Mesodermal cell (in vitro differentiated cells): ENCODE data around the gene RANBP2.

ENCODE experiments used
- H3K27ac ChIP-seq: 2 replicates; pipeline ENCODE4 v1.7.0; 2013; ENCODE audit warnings: mild to moderate bottlenecking, low read depth, low read length, moderate library complexity; ENCODE audit not compliant: severe bottlenecking
- H3K36me3 ChIP-seq: 2 replicates; pipeline ENCODE4 v1.7.1; 2013; ENCODE audit warnings: mild to moderate bottlenecking, low read length, moderate library complexity; ENCODE audit not compliant: control insufficient read depth, insufficient read depth
- H3K4me1 ChIP-seq: one replicate; pipeline ENCODE4 v1.7.1; 2013; ENCODE audit warnings: mild to moderate bottlenecking, low read length; ENCODE audit not compliant: insufficient read depth, control insufficient read depth, poor library complexity, severe bottlenecking
- H3K4me3 ChIP-seq: 2 replicates; pipeline ENCODE4 v1.7.0; 2013; ENCODE audit warnings: low read length, control low read depth, mild to moderate bottlenecking; ENCODE audit not compliant: insufficient read depth, poor library complexity, severe bottlenecking; ENCODE audit errors: extremely low read depth
- H3K9me3 ChIP-seq: 2 replicates; pipeline ENCODE4 v1.7.1; 2013; ENCODE audit warnings: mild to moderate bottlenecking, low read length, moderate library complexity; ENCODE audit not compliant: control insufficient read depth
- WGBS, 2 experiments: methylation state at CpG; one replicate each; pipeline ENCODE4 v1.1.5; 2013; ENCODE audit warnings: missing lambda C conversion rate in 2 of 2; ENCODE audit not compliant: insufficient coverage in 2 of 2; 5-methylcytosine and 5-hydroxymethylcytosine counted together

The RANBP2 gene

DNA sequence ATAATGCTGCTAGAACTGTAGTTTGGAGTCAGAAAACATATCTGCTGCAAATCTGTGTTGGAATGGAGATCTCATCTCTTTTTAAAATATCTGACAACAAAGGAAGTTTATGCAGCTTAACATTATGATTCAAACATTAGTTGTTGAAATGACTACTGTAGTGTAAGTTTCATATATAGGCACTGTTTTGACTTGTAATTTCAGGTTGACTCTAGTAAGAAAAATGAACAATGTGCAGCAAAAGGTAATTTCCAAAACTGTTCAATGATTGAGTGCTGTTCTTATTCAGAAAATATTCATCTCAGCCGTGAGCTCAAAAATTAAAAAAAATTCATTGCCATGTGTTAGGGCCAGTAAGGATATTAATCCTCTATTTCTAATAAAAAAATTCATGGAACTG is 115.8 kb downstream of the RANBP2 start:
- H3K9me3 ChIP-seq = peaks cover 4% of the 10 kb centered on the region
- H3K36me3 ChIP-seq = peaks cover 9% of the 10 kb centered on the region
- no peak overlapping the region for H3K27ac ChIP-seq
- no peak overlapping the region for H3K4me3 ChIP-seq
- WGBS, 2 experiments = no CpG with 5 or more reads among the region's 1 CpG
- H3K4me1 ChIP-seq = peaks cover 5% of the 10 kb centered on the region
